DOHH2 (cell line): ENCODE measurements around the gene FAM114A2.

Experiments
- H3F3A ChIP-seq: fragments of 200-600 bp; sonication (generic), shearing (Covaris generic); 2 replicates; pipeline ENCODE4 v1.6.0; 2016; ENCODE audit warnings: antibody characterized with exemption, mild to moderate bottlenecking; ENCODE audit not compliant: control insufficient read depth, insufficient read depth
- H3K27ac ChIP-seq: fragments of 200-600 bp; sonication (generic); 2 replicates; pipeline ENCODE4 v1.5.1; 2014; ENCODE audit warnings: low read depth, mild to moderate bottlenecking, low read length, moderate library complexity
- H3K27me3 ChIP-seq: fragments of 200-600 bp; sonication (generic); 2 replicates; pipeline ENCODE4 v1.6.1; 2014; ENCODE audit warnings: mild to moderate bottlenecking, low read length, mixed read lengths; ENCODE audit not compliant: control insufficient read depth
- H3K36me3 ChIP-seq: fragments of 200-600 bp; sonication (generic); 2 replicates; pipeline ENCODE4 v1.6.1; 2014; ENCODE audit warnings: mild to moderate bottlenecking, low read length, moderate library complexity, mixed read lengths; ENCODE audit not compliant: control insufficient read depth
- H3K4me1 ChIP-seq: fragments of 200-600 bp; sonication (generic); 2 replicates; pipeline ENCODE4 v1.6.1; 2014; ENCODE audit warnings: mild to moderate bottlenecking, low read length, mixed read lengths; ENCODE audit not compliant: control insufficient read depth
- H3K4me2 ChIP-seq: fragments of 200-600 bp; sonication (generic); 2 replicates; pipeline ENCODE4 v1.6.0; 2014; ENCODE audit warnings: mild to moderate bottlenecking, low read length, moderate library complexity
- H3K4me3 ChIP-seq: fragments of 200-600 bp; sonication (generic); 2 replicates; pipeline ENCODE4 v1.5.1; 2014; ENCODE audit warnings: mild to moderate bottlenecking, low read length, mixed read lengths
- H3K79me2 ChIP-seq: fragments of 200-600 bp; sonication (generic); 2 replicates; pipeline ENCODE4 v1.6.1; 2014; ENCODE audit warnings: mild to moderate bottlenecking, low read length, mixed read lengths; ENCODE audit not compliant: control insufficient read depth
- H3K9me2 ChIP-seq: fragments of 200-600 bp; sonication (generic); replicated peaks from 2 replicates; pipeline ENCODE4 v1.6.1; 2014; ENCODE audit warnings: mild to moderate bottlenecking, low read length, mixed read lengths; ENCODE audit not compliant: control insufficient read depth
- H3K9me3 ChIP-seq: fragments of 200-600 bp; sonication (generic); 2 replicates; pipeline ENCODE4 v1.6.1; 2014; ENCODE audit warnings: antibody characterized with exemption, low read length, mixed read lengths; ENCODE audit not compliant: control insufficient read depth, insufficient read depth
- H4K20me1 ChIP-seq: fragments of 200-600 bp; sonication (generic); 2 replicates; pipeline ENCODE4 v1.6.0; 2014; ENCODE audit warnings: low read depth, mild to moderate bottlenecking, antibody characterized with exemption, low read length, moderate library complexity; ENCODE audit not compliant: control insufficient read depth, insufficient read depth
- CTCF ChIP-seq: fragments of 200-600 bp; sonication (generic); IDR thresholded peaks from one replicate; pipeline ENCODE4 v1.5.1; 2014; ENCODE audit warnings: antibody characterized with exemption, mild to moderate bottlenecking, low read depth, low read length; ENCODE audit not compliant: poor library complexity, severe bottlenecking
- EZH2phosphoT487 ChIP-seq: fragments of 200-600 bp; sonication (generic); IDR thresholded peaks from 2 replicates; pipeline ENCODE4 v1.6.1; 2017; ENCODE audit warnings: borderline replicate concordance, mild to moderate bottlenecking, antibody characterized with exemption, low read length, moderate library complexity, mixed read lengths

Gene FAM114A2

GRCh38 chr5:154086146-154086545, 47.4 kb upstream of the FAM114A2 start:
- H3K27ac ChIP-seq = no peak overlapping the region
- H3K9me3 ChIP-seq = no peaks in the 10 kb centered on the region
- H3K4me2 ChIP-seq = no peak overlapping the region

GRCh38 chr5:154084062-154084639, 45.4 kb upstream of the FAM114A2 start:
- H3K9me2 ChIP-seq = no peaks in the 10 kb centered on the region
- H3K4me1 ChIP-seq = no peaks in the 10 kb centered on the region
- H3F3A ChIP-seq = no peaks in the 10 kb centered on the region
- no peaks in the 10 kb centered on the region for H3K36me3 ChIP-seq
- no peaks in the 10 kb centered on the region for H4K20me1 ChIP-seq
- no peaks in the 10 kb centered on the region for H3K9me3 ChIP-seq
- no peak overlapping the region for H3K4me2 ChIP-seq
- TF ChIP-seq CTCF (no peak), EZH2phosphoT487 (no peak)
- peaks cover 3% of the 10 kb centered on the region for H3K27me3 ChIP-seq
- H3K79me2 ChIP-seq = no peaks in the 10 kb centered on the region
- H3K4me3 ChIP-seq = no peak overlapping the region
- H3K27ac ChIP-seq = no peak overlapping the region

More at GRCh38 chr5:154086146-154086545, 47.4 kb upstream of the FAM114A2 start:
- Histone ChIP-seq H3K4me3 (no peak overlapping the region), H3K27me3 (peaks cover 3% of the 10 kb centered on the region), H3K4me1 (no peaks in the 10 kb centered on the region), H3K36me3 (no peaks in the 10 kb centered on the region), H4K20me1 (no peaks in the 10 kb centered on the region), H3F3A (no peaks in the 10 kb centered on the region), H3K79me2 (no peaks in the 10 kb centered on the region), H3K9me2 (no peaks in the 10 kb centered on the region)
- TF ChIP-seq CTCF (no peak), EZH2phosphoT487 (no peak)

- Histone ChIP-seq H3K9me3 (no peaks in the 10 kb centered on the region), H3K36me3 (no peaks in the 10 kb centered on the region), H3F3A (no peaks in the 10 kb centered on the region), H3K9me2 (no peaks in the 10 kb centered on the region), H3K4me1 (no peaks in the 10 kb centered on the region), H3K79me2 (no peaks in the 10 kb centered on the region), H4K20me1 (no peaks in the 10 kb centered on the region), H3K4me3 (no peak overlapping the region), H3K27ac (no peak overlapping the region), H3K4me2 (no peak overlapping the region), H3K27me3 (peaks cover 21% of the 10 kb centered on the region)
- TF ChIP-seq CTCF (no peak), EZH2phosphoT487 (no peak)
Measured at GRCh38 chr5:154081246-154081645, 42.5 kb upstream of the FAM114A2 start.

- TF ChIP-seq CTCF (no peak), EZH2phosphoT487 (no peak)
- no peaks in the 10 kb centered on the region for H3K79me2 ChIP-seq
- H3K4me2 ChIP-seq = no peak overlapping the region
- H3K4me1 ChIP-seq = no peaks in the 10 kb centered on the region
- H3K4me3 ChIP-seq = no peak overlapping the region
- H3K27me3 ChIP-seq = peaks cover 25% of the 10 kb centered on the region
- H3K27ac ChIP-seq = no peak overlapping the region
- H3F3A ChIP-seq = no peaks in the 10 kb centered on the region
- H3K36me3 ChIP-seq = no peaks in the 10 kb centered on the region
- no peaks in the 10 kb centered on the region for H3K9me2 ChIP-seq
- no peaks in the 10 kb centered on the region for H4K20me1 ChIP-seq
- H3K9me3 ChIP-seq = no peaks in the 10 kb centered on the region
Measured at GRCh38 chr5:154078272-154078671, 39.6 kb upstream of the FAM114A2 start.
